Endothelial cell of hepatic sinusoid (primary cell): ENCODE data around the gene ZFP69.
"Not testable (repeated sequence)": the region's sequence is repeated elsewhere in the genome, so short reads cannot be mapped to it uniquely, and the experiment has no call there.

Source experiments
- in situ Hi-C: cut with HindIII; loops from 2 replicates; pipeline ENCODE4 v1.10.0; 2017; ENCODE audit warnings: low sequenced_read_pairs

ZFP69 gene

DNA sequence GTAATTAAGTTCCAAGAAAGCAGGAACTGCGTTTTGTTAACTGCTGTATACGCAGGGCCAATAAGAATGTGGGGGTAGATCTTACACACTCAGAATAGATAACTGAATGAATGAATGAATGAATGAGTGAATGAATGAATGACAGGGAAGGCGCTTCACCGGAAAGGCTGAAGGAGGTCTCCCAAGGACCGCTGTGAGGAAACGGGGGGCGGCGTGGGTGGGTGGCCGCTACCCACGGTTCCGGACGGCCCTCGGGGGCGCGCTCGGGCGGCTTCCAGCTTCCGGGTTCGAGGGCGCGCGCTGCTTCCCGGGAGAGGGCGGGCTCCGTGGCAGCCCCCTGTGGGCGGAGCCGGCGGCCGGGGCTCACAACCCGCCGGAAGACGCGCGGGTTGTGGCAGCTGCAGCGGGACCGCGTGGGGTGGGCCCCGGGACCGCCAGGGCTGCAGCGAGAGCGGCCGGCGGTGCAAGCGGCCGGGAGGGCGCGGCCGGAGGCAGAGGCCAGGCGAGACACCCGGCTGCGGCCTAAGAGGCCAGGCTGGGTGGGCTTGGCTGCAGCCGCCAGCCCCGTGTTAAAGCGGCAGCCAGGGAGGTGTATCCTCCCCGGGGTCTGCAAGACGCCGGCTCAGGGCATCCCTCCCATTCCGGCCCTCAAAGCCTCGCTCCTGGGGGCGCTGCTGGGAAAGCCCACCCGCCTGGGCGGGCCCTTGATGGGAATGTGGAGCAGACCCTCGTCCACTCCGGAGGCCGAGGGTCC lies at the start of gene ZFP69:
ZFP69 (plus strand) TSS at position 367 of the 754 bp plus-strand sequence. CDS start 2,072 bp downstream, outside the sequence.
- in situ Hi-C loops, result no loop called here

DNA sequence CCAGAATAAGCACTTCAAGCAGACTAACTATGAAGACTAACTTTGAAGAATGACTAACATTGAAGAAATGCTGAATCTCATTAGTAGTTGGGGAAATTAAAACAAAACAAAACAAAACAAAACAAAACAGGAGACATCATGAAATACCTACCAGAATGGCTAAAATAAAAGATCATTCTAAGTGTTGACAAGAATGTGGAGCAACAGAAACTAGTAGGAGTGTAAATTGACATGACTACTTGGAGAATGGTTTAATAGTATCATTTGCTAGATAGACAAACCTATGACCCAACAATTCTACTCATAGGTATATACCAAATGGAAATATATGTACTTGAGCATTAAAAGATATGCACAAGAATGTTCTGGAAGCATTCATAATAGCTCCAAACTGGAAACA lies 45.7 kb upstream of the ZFP69 start:
- in situ Hi-C loops, result no loop called here

DNA sequence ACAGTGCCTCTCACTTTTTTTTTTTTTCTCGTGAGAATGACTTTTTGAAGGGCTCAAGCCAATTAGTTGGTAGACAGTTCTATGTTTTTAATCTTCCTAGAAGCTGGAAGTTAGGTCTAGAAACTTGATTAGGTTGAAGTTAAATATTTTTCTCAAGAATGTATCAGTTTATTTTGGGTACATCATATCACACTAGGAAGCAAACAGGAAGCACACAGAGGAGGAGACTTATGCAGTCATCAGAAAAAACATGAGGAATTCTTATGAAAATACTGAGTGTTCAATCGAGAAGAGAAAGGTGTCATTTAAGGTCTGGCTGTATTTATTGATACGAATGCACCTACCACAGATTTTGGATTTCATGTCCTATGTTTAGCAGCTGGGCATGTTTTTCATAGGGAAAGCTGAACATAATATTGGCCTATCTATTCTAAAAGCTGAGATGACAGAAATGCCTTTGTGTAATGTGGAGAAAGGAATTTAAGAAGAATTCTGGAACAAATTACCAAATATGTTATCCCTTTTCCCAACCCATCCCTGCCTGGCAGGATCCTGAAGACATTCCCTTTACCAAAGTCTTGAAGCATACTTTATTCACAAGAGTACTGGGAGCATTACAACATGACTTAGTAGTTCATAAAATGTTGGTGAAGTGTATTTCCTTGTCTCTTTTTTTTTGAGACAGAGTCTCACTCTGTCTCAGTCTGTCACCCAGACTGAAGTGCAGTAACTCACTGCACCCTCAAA lies 44.3 kb upstream of the ZFP69 start:
- in situ Hi-C loops, result no loop called here

DNA sequence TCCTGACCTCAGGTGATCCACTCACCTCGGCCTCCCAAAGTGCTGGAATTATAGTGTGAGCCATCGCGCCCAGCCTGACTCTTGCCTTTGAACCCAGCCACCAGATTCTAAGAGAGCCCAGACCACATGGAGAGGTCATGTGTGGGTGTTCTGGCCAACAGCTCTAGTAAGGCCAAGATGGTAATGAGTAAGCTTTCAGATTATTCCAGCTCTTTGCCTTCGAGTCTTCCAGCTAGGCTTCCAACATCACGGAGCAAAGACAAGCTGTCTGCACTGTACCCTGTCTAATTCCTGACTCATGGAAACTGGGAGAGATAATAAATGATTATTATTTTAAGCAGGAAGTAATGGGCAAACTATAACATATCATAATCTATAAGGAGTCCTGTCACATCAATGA lies 41.6 kb upstream of the ZFP69 start:
- in situ Hi-C loops, result no loop called here

- in situ Hi-C loops, result no loop called here
Measured at GRCh38 chr1:40435876-40436275, 41.2 kb upstream of the ZFP69 start.

DNA sequence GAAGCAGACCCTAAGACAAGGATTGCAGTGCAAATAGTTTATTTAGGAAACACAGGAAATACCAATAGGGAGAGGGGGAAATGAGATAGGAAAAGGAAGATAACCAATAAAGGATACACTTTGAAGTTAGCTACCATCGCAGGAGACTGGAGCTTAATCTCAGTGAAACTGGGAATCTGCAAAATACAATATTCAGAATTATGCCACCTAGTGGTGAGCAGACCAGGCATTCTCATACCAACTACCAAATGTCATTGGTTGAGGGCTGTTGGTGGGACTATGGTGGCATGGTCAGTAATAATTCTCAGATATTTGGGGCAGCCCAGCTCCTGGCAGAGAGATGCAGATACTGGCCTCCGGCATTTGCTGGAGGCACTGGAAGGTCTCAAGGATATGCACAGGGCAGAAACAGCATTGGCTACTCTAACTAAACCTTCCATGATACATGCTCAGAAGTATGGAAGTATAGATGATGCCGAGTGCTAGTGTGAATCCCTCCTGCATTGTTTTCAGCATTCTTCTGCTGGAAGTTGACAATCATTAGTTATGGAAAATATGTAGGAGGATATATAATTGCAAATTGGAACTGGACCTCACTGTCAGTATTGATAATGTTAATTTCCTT lies 38.6 kb upstream of the ZFP69 start:
- in situ Hi-C loops, result no loop called here

DNA sequence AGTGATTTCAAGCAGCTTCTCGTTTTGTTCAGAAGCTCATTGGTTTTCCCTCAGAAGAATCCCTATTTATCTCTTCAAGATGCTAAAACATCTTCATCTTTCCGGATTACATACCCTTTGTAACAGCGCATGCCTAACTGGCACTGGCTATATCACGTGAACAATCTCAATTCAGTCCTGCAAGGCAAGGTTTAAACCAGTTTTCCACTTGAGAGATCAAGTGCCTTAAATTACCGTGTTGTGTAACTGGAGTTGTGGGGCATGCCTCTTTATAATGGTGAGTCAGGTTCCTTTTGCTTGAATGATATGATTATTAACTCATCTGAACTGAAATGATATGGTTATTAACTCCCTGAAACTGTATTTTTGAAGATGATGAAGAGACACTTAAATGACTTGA lies 37.8 kb upstream of the ZFP69 start:
- in situ Hi-C loops, result no loop called here

DNA sequence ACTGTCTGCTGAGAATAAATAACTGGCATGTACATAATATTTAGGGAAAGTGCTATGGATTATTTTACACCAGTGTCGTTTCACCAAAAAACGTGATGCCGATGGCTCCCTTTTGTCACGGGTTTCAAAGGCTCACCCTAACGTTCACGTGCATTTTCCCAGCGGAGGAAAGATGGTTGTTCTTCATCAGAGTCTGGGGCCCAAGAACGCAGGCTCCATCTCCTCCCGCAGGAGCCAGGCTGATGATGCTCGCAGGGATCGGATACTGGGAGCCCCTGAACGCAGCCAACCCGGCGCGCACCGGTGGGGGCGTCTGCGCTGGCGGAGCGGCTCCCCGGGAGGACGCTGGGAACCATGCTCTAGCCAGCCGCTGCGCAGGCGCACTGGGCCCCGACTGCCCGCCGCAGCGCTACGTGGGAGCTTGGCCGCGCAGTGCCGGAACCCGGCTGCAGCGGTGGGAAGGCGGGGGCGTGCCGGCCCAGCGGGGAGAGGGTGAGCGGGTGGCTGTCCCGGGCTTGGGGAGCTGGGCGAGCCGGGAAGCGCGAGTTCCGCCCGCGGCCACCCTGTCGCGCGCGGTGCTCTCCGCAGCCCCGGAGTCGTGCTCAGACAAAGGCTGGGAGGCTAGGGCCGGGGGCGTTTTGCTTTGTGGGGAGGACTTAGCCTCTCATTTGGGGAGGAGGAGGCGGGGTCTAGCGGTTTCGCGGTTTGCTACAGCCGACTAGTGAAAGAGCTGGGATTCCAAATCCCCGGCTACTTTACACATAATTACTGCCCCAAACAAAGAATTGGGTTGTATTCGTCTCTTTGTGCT lies 27.2 kb upstream of the ZFP69 start, which contains the start of gene ZFP69B:
ZFP69B (plus strand) TSS at position 793 of the 811 bp plus-strand sequence. CDS start 486 bp downstream, outside the sequence.
- in situ Hi-C loops, result no loop called here

DNA sequence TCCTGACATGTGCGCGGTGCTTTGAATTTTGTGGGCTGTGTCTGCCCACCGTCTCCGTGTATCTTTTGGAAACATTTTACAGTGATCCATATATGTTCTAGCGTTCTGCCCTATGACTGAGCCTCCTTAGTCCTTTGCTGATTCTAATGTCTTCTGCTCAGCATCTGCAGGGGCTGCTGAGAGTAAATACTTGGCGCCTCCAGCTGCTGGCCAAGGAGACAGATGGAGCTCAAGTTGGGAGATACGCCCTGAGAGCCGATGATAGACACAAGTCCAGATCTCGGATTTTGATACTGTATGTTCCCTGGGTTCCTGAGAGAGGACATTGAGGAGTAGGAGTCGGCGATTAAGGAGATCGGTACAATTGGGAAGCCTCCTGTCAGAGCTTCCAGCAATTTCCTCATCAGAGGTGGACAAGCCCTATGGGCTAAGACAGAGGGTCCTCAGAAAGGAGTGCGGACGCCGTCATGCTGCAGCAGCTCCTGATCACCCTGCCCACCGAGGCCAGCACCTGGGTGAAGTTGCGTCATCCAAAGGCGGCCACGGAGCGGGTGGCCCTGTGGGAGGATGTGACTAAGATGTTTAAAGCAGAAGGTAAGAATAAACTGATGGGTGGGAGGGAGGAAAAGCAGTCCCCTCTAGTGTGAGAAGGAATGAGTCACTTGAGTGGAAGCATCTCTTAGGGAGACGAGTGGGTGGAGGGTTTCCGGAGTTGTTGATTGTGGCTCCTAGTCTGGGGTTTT lies 26.4 kb upstream of the ZFP69 start:
- in situ Hi-C loops, result no loop called here

DNA sequence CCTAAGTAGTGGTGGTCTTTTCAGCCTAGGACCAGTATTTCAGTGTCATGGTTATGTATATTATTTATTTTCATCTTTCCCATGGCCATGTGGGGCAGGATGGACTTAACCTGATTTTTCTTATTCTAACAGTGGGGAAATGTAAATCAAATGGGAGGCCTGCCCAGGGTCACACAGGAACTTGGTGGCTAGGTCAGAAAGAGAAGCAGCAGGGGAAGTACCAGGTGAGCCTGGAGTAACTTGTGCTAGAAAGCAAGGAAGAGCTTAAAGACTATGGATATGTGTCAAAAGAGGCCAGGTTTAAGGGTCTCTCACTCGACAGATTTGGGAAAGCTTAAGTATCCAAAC lies 25.9 kb upstream of the ZFP69 start:
- in situ Hi-C loops, result no loop called here

GRCh38 chr1:40454873-40455272 lies 22.2 kb upstream of the ZFP69 start:
- in situ Hi-C loops, result no loop called here

GRCh38 chr1:40462956-40463590 lies 14.0 kb upstream of the ZFP69 start:
- in situ Hi-C loops, result no loop called here

- in situ Hi-C loops, result no loop called here
Measured at GRCh38 chr1:40469327-40469726, 7.8 kb upstream of the ZFP69 start.

- in situ Hi-C loops, result no loop called here
Measured at GRCh38 chr1:40475268-40475667, 1.8 kb upstream of the ZFP69 start.

GRCh38 chr1:40477678-40478053 lies 576 bp downstream of the ZFP69 start:
- in situ Hi-C loops, result no loop called here

DNA sequence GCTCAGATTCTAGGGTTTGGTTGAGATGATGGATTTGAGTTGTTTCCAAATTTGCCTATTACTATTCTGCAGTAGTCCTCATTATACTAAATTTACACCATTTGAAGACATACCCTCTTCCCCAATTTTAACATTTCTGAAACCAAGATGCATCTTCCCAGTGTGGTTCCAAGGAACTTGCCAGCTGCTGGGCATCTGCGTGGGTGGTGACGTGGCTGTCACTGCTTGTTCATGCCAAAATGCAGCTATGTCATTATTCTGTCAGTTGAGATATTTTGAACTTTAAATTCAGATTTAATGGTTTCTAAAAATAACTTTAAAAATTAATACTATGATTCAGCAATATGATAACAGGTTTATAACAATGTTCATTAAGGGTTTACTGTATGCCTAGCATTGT lies 1.2 kb downstream of the ZFP69 start:
- in situ Hi-C loops, result no loop called here

DNA sequence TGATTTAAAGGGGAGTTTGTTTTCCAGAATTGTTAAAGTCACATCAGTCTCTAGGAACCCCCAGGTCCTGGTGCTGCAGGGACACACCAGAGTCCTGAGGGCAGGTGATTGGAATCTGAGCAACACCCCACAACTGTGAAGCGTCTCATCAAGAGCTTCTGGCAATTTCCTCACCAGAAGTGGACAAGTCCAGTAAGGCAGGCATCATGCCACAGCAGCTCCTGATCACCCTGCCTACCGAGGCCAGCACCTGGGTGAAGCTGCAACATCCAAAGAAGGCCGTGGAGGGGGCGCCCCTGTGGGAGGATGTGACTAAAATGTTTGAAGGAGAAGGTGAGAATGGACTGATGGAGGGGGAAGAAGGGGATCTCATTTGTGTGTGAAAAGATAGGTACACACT lies 2.1 kb downstream of the ZFP69 start:
- in situ Hi-C loops, result no loop called here

- in situ Hi-C loops, result no loop called here
Measured at GRCh38 chr1:40495315-40495903, 18.3 kb downstream of the ZFP69 start.

GRCh38 chr1:40502651-40503050 lies 25.6 kb downstream of the ZFP69 start:
- in situ Hi-C loops, result not testable (repeated sequence)

GRCh38 chr1:40507973-40508372 lies 30.9 kb downstream of the ZFP69 start:
- in situ Hi-C loops, result no loop called here
